Esophagus muscularis mucosa (tissue), 4 donors: ENCODE results near the gene GATAD1.

Experiments
- EP300 ChIP-seq: sonication (generic); formaldehyde crosslinking; IDR thresholded peaks from one replicate; pipeline ENCODE4 v1.6.1; 2017; ENCODE audit warnings: antibody characterized with exemption
- POLR2A ChIP-seq: fragments of 450-650 bp; IDR thresholded peaks from one replicate; pipeline ENCODE4 v1.6.1; 2017; ENCODE audit warnings: antibody characterized with exemption, moderate library complexity, mild to moderate bottlenecking, low read depth
- POLR2AphosphoS5 ChIP-seq, 2 donors: sonication (generic); formaldehyde crosslinking; IDR thresholded peaks; one replicate each; pipeline ENCODE4 v1.6.1; 2017; ENCODE audit warnings: antibody characterized with exemption in 2 of 2
- TF ChIP-seq, protein P1 (sequence below), 3 experiments: fragments of 200-600 bp in 2 of 3; fragments of 450-650 bp in 1 of 3; sonication (generic) in 2 of 3; IDR thresholded peaks; one replicate each; pipeline ENCODE4 v1.5.1; 2017 to 2019; ENCODE audit warnings: antibody characterized with exemption in 3 of 3, mild to moderate bottlenecking in 2 of 3, moderate library complexity in 1 of 3

GRCh38 chr7:92427193-92427592 lies 20.1 kb upstream of the GATAD1 start:
- TF ChIP-seq, protein P1, sequence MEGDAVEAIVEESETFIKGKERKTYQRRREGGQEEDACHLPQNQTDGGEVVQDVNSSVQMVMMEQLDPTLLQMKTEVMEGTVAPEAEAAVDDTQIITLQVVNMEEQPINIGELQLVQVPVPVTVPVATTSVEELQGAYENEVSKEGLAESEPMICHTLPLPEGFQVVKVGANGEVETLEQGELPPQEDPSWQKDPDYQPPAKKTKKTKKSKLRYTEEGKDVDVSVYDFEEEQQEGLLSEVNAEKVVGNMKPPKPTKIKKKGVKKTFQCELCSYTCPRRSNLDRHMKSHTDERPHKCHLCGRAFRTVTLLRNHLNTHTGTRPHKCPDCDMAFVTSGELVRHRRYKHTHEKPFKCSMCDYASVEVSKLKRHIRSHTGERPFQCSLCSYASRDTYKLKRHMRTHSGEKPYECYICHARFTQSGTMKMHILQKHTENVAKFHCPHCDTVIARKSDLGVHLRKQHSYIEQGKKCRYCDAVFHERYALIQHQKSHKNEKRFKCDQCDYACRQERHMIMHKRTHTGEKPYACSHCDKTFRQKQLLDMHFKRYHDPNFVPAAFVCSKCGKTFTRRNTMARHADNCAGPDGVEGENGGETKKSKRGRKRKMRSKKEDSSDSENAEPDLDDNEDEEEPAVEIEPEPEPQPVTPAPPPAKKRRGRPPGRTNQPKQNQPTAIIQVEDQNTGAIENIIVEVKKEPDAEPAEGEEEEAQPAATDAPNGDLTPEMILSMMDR (IDR thresholded peaks at IDR 0.05): no peak
- TF ChIP-seq EP300: no peak
- TF ChIP-seq POLR2AphosphoS5 (IDR thresholded peaks at IDR 0.05): no peak
- TF ChIP-seq POLR2A: no peak
